ENCODE results near the gene SRCIN1. TPM values are rescaled to one million over a fixed set of nuclear protein-coding genes. Genes with fewer than 3 reads are reported as not detected.

SRCIN1 gene
- total RNA-seq, 2 donors from 2014 or later, result 0.52 to 1.1 TPM

- H3K4me3 ChIP-seq, result no peak overlapping the region
- H3K4me1 ChIP-seq, result peaks cover 0 to 51% of the 10 kb centered on the region in 2 donors
- peaks cover 34 to 51% of the 10 kb centered on the region in 2 donors for H3K27me3 ChIP-seq
- no peak overlapping the region for H3K27ac ChIP-seq
- DNase-seq (ENCODE audit: low spot score), result no peak
- TF ChIP-seq CTCF (IDR thresholded peaks at IDR 0.05), result no peak
- H3K36me3 ChIP-seq, result no peaks in the 10 kb centered on the region
- no peaks in the 10 kb centered on the region for H3K9me3 ChIP-seq
These were observed 45.9 kb downstream of the SRCIN1 start for GRCh38 chr17:38559880-38560230.

GRCh38 chr17:38559051-38559879, 46.5 kb downstream of the SRCIN1 start:
- H3K9me3 ChIP-seq, result no peaks in the 10 kb centered on the region
- TF ChIP-seq CTCF (IDR thresholded peaks at IDR 0.05), result peak in 1 of 2 donors; percentile 20
- no peak overlapping the region for H3K27ac ChIP-seq
- H3K27me3 ChIP-seq, result peaks cover 28 to 45% of the 10 kb centered on the region in 2 donors
- peaks cover 0 to 45% of the 10 kb centered on the region in 2 donors for H3K4me1 ChIP-seq
- DNase-seq (ENCODE audit: low spot score), result peak; percentile 75
- no peaks in the 10 kb centered on the region for H3K36me3 ChIP-seq
- peak overlapping the region in 1 of 2 donors; percentile 49 for H3K4me3 ChIP-seq

DNA sequence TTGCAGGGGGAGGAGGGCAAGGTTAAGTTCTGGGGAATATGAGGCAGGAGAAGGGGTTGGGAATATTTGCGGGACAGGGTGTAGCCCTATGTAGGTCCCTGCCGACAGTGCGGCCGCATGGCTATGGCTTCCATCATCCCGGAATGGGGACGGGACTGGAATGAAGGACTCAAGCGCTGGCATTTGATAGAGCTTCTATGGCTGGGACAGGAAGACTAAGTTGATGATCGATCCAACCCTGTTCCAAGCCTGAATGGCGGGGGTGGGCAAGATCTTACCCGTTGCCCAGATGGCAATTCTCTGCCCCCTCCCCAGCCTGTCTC, 47.1 kb downstream of the SRCIN1 start:
- Histone ChIP-seq H3K4me1 (peaks cover 0 to 40% of the 10 kb centered on the region in 2 donors), H3K27me3 (peaks cover 23 to 39% of the 10 kb centered on the region in 2 donors)
- no peak for DNase-seq (ENCODE audit: low spot score)

DNA sequence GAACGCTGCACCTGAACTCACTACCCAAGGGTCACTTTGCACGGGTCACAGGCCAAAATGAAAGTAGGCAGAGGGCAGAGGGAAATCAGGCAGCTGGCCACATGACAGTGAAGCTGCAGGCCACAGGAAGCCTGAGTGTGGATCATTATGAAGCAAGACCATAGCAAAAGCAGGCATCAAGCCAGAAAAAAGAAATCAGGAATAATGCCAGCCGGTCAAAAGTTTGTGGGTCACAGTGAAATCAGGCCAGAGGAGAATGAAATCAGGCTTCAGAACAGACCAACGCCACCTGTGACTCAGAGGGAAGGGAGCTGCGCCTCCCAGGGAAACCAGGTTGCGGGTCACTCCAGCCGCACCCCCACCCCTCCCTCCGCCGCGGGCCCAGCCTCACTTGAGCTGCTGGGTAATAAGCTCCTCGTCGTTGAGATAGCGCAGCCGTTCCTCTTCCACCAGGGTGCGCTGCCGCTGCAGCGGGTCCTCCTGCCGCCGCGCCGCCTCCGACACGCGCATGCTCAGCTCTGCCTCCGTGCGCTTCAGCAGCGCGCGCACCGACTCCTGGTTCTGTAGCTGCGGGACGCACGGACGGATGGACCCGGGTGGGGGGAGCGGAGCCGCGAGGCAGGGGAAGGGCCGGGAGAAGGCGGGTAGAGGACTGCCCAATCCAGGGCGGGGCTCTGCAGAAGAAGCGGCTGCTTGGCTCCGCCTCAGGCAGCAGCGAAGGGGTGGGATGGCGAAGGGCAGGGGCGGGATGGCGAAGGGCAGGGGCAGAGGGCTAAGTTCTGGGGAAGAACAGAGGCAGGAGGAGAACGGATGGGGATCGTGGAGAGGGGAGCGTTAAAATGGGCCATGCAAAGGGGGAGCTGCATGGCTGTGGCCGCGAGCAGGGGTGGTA, 47.7 kb downstream of the SRCIN1 start:
- H3K9me3 ChIP-seq, result no peaks in the 10 kb centered on the region
- peak overlapping the region; percentile 29 to 49 for H3K4me3 ChIP-seq
- H3K36me3 ChIP-seq, result no peaks in the 10 kb centered on the region
- peak; percentile 91 to 97 for TF ChIP-seq CTCF (IDR thresholded peaks at IDR 0.05)
- H3K27me3 ChIP-seq, result peaks cover 18 to 33% of the 10 kb centered on the region in 2 donors
- DNase-seq (ENCODE audit: low spot score), result peak; percentile 90
- peak overlapping the region in 1 of 2 donors; percentile 21 for H3K27ac ChIP-seq
- peaks cover 0 to 34% of the 10 kb centered on the region in 2 donors for H3K4me1 ChIP-seq

More for the DNA sequence above, 47.1 kb downstream of the SRCIN1 start:
- Histone ChIP-seq H3K27ac (no peak overlapping the region), H3K36me3 (no peaks in the 10 kb centered on the region), H3K4me3 (peak overlapping the region; percentile 29 to 49), H3K9me3 (no peaks in the 10 kb centered on the region)
- TF ChIP-seq CTCF (IDR thresholded peaks at IDR 0.05), result no peak

DNA sequence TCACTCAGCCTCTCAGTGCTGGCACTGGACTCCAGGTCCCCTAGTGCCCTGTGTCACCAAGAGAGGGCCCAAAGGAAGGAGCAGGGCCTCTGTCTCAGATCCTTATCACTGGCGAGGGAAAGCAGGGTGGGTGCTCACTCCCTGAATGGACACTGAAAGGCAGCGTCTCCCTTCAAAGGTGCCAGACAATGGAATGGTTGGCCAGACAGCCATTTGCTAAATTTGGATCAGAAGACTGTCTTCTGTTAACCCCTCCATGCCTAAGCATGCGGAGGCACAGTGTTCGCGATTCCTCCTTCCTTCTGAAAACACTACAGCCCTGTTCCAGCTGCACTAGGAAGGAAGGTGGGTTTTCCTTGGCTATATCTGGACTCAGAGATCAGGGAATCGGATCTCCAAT, 48.4 kb downstream of the SRCIN1 start:
- no peak for TF ChIP-seq CTCF (IDR thresholded peaks at IDR 0.05)
- H3K9me3 ChIP-seq, result no peaks in the 10 kb centered on the region
- H3K27ac ChIP-seq, result peak overlapping the region in 1 of 2 donors; percentile 21
- DNase-seq (ENCODE audit: low spot score), result no peak
- peak overlapping the region in 1 of 2 donors; percentile 49 for H3K4me3 ChIP-seq
- H3K27me3 ChIP-seq, result peaks cover 11 to 26% of the 10 kb centered on the region in 2 donors
- peaks cover 0 to 34% of the 10 kb centered on the region in 2 donors for H3K4me1 ChIP-seq
- no peaks in the 10 kb centered on the region for H3K36me3 ChIP-seq

All from right atrium auricular region (tissue), 2 donors.